B cell (primary cell): ENCODE data around the gene IKZF1. TPM values are rescaled to one million over a fixed set of nuclear protein-coding genes. Genes with fewer than 3 reads are reported as not detected.

Experiments used
- ATAC-seq: fragments of 200-7000 bp; cut with Tn5 transposase; one replicate; pipeline ENCODE4 v1.10.0; 2021; ENCODE audit warnings: low read depth, mild to moderate bottlenecking, moderate number of reproducible peaks, moderate library complexity
- CTCF ChIA-PET: fragments of 350-600 bp; sonication (Branson Sonifier 250); formaldehyde crosslinking; loops from one replicate; lab custom pipeline; 2021; ENCODE audit warnings: antibody characterized with exemption, inconsistent platforms; lab: Charles Lee
- POLR2A ChIA-PET: fragments of 350-600 bp; sonication (Branson Sonifier 250); formaldehyde crosslinking; loops from one replicate; lab custom pipeline; 2021; ENCODE audit warnings: antibody characterized with exemption; lab: Charles Lee
- DNase-seq: peaks from one replicate; pipeline ENCODE4 v3.0.0; 2013
- H2AFZ ChIP-seq: 2 replicates; pipeline ENCODE4 v1.6.1; 2012; ENCODE audit warnings: mild to moderate bottlenecking, low read depth, low read length; ENCODE audit not compliant: insufficient read depth, poor library complexity, severe bottlenecking
- H3K27ac ChIP-seq, 2 donors: 1 replicate in 1 of 2; 2 replicates in 1 of 2; pipeline ENCODE4 v1.5.1; 2012 to 2013; ENCODE audit warnings: low read length in 2 of 2, mild to moderate bottlenecking in 2 of 2, moderate library complexity in 1 of 2
- H3K27me3 ChIP-seq, 4 experiments: fragments of 200-600 bp in 1 of 4; sonication (generic) in 1 of 4; replicated peaks in 1 of 4; 1 replicate in 2 of 4; 2 replicates in 2 of 4; pipeline versions ENCODE4 v1.6.1 to v1.7.0; 2013 to 2016; ENCODE audit warnings: low read length in 3 of 4, mild to moderate bottlenecking in 2 of 4, mixed read lengths in 1 of 4, moderate library complexity in 1 of 4; ENCODE audit not compliant: insufficient read depth in 4 of 4, control insufficient read depth in 3 of 4; ENCODE audit errors: control extremely low read depth in 1 of 4
- H3K36me3 ChIP-seq, 2 experiments: replicated peaks in 1 of 2; 1 replicate in 1 of 2; 2 replicates in 1 of 2; pipeline versions ENCODE4 v1.6.1 to v1.7.1; 2013; ENCODE audit warnings: low read length in 1 of 2; ENCODE audit not compliant: insufficient read depth in 2 of 2, control insufficient read depth in 1 of 2; ENCODE audit errors: control extremely low read depth in 1 of 2, extremely low read depth in 1 of 2
- H3K4me1 ChIP-seq, 2 donors: fragments of 200-600 bp in 1 of 2; sonication (generic) in 1 of 2; 1 replicate in 1 of 2; 2 replicates in 1 of 2; pipeline versions ENCODE4 v1.5.1 to v1.6.1; 2013 to 2017; ENCODE audit warnings: low read length in 2 of 2; ENCODE audit not compliant: control insufficient read depth in 2 of 2, insufficient read depth in 2 of 2
- H3K4me2 ChIP-seq: replicated peaks from 2 replicates; pipeline ENCODE3; 2012; ENCODE audit warnings: mild to moderate bottlenecking, low read depth, low read length; ENCODE audit not compliant: poor library complexity, severe bottlenecking
- H3K4me3 ChIP-seq, 5 experiments: fragments of 200-600 bp in 1 of 5; sonication (generic) in 1 of 5; 1 replicate in 3 of 5; 2 replicates in 2 of 5; pipeline versions ENCODE4 v1.5.1 to v1.7.0; 2011 to 2016; ENCODE audit warnings: low read length in 4 of 5, mild to moderate bottlenecking in 4 of 5, low read depth in 2 of 5, control low read depth in 1 of 5, moderate library complexity in 1 of 5; ENCODE audit not compliant: insufficient read depth in 1 of 5; ENCODE audit errors: control extremely low read depth in 1 of 5, extremely low read depth in 1 of 5
- H3K79me2 ChIP-seq: fragments of 200-600 bp; sonication (generic); one replicate; pipeline ENCODE4 v1.6.0; 2016; ENCODE audit warnings: low read length; ENCODE audit not compliant: control insufficient read depth, insufficient read depth
- H3K9ac ChIP-seq: fragments of 200-600 bp; sonication (generic); 2 replicates; pipeline ENCODE4 v1.6.1; 2017; ENCODE audit warnings: mild to moderate bottlenecking, low read length, moderate library complexity
- H3K9me3 ChIP-seq, 3 donors: one replicate each; pipeline versions ENCODE4 v1.6.1 to v1.7.1; 2013; ENCODE audit warnings: low read length in 2 of 3; ENCODE audit not compliant: control insufficient read depth in 2 of 3, insufficient read depth in 1 of 3; ENCODE audit errors: control extremely low read depth in 1 of 3
- H4K20me1 ChIP-seq: 2 replicates; pipeline ENCODE4 v1.6.0; 2012; ENCODE audit warnings: mild to moderate bottlenecking, low read length; ENCODE audit not compliant: insufficient read depth, control insufficient read depth, poor library complexity, severe bottlenecking
- H3K27ac Mint-ChIP-seq: one replicate; pipeline ENCODE4 v1.8.0; 2021; ENCODE audit warnings: mixed read lengths
- H3K27me3 Mint-ChIP-seq: one replicate; pipeline ENCODE4 v1.8.0; 2021; ENCODE audit warnings: mixed read lengths
- H3K4me1 Mint-ChIP-seq: one replicate; pipeline ENCODE4 v1.8.0; 2021; ENCODE audit warnings: mixed read lengths
- H3K4me3 Mint-ChIP-seq: one replicate; pipeline ENCODE4 v1.8.0; 2021; ENCODE audit warnings: mixed read lengths
- H3K9me3 Mint-ChIP-seq: one replicate; pipeline ENCODE4 v1.8.0; 2022; ENCODE audit warnings: mixed read lengths; ENCODE audit not compliant: insufficient read depth
- EZH2 ChIP-seq: IDR thresholded peaks from 2 replicates; pipeline ENCODE4 v1.6.1; 2012; ENCODE audit warnings: borderline replicate concordance, low read depth, mild to moderate bottlenecking, moderate library complexity, low read length; ENCODE audit not compliant: insufficient read depth, poor library complexity, severe bottlenecking
- WGBS: methylation state at CpG from one replicate; pipeline ENCODE4 v1.1.5; 2013; ENCODE audit warnings: missing lambda C conversion rate; ENCODE audit not compliant: insufficient coverage; 5-methylcytosine and 5-hydroxymethylcytosine counted together
- intact Hi-C: fragments of 100-400 bp; cut with micrococcal nuclease; formaldehyde crosslinking; loops from one replicate; pipeline ENCODE4 v1.10.0; 2022
- polyA plus RNA-seq: library from polyadenylated mRNA; depleted of rRNA; stranded (reverse); fragments of >200 nt; gene quantifications from 2 replicates; pipeline ENCODE4 v1.2.3, GENCODE V29; 2012
- total RNA-seq, 2 donors: library from RNA; stranded (reverse); fragments of 120-200 nt in 1 of 2; gene quantifications; 1 replicate in 1 of 2; 2 replicates in 1 of 2; pipeline versions ENCODE4 v1.2.3 to v1.2.4, GENCODE V29; 2013 to 2022
- TF ChIP-seq, protein P1 (sequence below): fragments of 200-600 bp; IDR thresholded peaks from one replicate; pipeline ENCODE4 v1.8.0; 2022; ENCODE audit warnings: antibody characterized with exemption, mild to moderate bottlenecking

Gene IKZF1
- total and polyA plus RNA-seq, 2 donors (not counting 1 experiment from before 2014, with no cell fraction given), result 199 to 254 TPM

GRCh38 chr7:50278120-50278519 is 26.4 kb upstream of the IKZF1 start:
- TF ChIP-seq, protein P1, sequence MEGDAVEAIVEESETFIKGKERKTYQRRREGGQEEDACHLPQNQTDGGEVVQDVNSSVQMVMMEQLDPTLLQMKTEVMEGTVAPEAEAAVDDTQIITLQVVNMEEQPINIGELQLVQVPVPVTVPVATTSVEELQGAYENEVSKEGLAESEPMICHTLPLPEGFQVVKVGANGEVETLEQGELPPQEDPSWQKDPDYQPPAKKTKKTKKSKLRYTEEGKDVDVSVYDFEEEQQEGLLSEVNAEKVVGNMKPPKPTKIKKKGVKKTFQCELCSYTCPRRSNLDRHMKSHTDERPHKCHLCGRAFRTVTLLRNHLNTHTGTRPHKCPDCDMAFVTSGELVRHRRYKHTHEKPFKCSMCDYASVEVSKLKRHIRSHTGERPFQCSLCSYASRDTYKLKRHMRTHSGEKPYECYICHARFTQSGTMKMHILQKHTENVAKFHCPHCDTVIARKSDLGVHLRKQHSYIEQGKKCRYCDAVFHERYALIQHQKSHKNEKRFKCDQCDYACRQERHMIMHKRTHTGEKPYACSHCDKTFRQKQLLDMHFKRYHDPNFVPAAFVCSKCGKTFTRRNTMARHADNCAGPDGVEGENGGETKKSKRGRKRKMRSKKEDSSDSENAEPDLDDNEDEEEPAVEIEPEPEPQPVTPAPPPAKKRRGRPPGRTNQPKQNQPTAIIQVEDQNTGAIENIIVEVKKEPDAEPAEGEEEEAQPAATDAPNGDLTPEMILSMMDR, result no peak
- TF ChIP-seq EZH2, result no peak
- Mint-ChIP-seq H3K4me3 (no peak overlapping the region), H3K9me3 (peaks cover 3% of the 10 kb centered on the region), H3K27me3 (no peaks in the 10 kb centered on the region), H3K27ac (no peak overlapping the region), H3K4me1 (peaks cover 80% of the 10 kb centered on the region)
- Histone ChIP-seq H3K27me3 (no peaks in the 10 kb centered on the region), H3K9me3 (no peaks in the 10 kb centered on the region), H3K79me2 (no peaks in the 10 kb centered on the region), H3K27ac (no peak overlapping the region), H3K4me3 (no peak overlapping the region), H3K4me2 (no peak overlapping the region), H2AFZ (no peak overlapping the region), H4K20me1 (no peaks in the 10 kb centered on the region), H3K36me3 (no peaks in the 10 kb centered on the region), H3K9ac (no peak overlapping the region), H3K4me1 (peaks cover 63 to 73% of the 10 kb centered on the region in 2 donors)
- no peak for ATAC-seq
- intact Hi-C loops, result no loop called here
- ChIA-PET CTCF (interaction anchor here (1.1 kb wide), 2 partner anchors 10 to 94 kb away, joined by 4 read pairs; no protein-coding TSS in a partner anchor), POLR2A (no interaction called here)
- DNase-seq, result no peak

GRCh38 chr7:50281680-50282445 is 22.7 kb upstream of the IKZF1 start:
- Histone ChIP-seq H3K9ac (peak overlapping the region; percentile 50), H3K4me3 (peak overlapping the region in 4 of 5 experiments; percentile 39 to 57 (median 46)), H3K36me3 (no peaks in the 10 kb centered on the region), H3K79me2 (no peaks in the 10 kb centered on the region), H4K20me1 (no peaks in the 10 kb centered on the region), H3K4me1 (peaks cover 60 to 65% of the 10 kb centered on the region in 2 donors), H3K9me3 (no peaks in the 10 kb centered on the region), H3K4me2 (peak overlapping the region; percentile 75), H3K27ac (peak overlapping the region; percentile 95 to 96), H3K27me3 (no peaks in the 10 kb centered on the region), H2AFZ (peak overlapping the region; percentile 44)
- no peak for TF ChIP-seq EZH2
- TF ChIP-seq, protein P1, result no peak
- ChIA-PET POLR2A (interaction anchor here (0.6 to 1.5 kb wide), 6 partner anchors 9 to 31 kb away, joined by 3 to 10 read pairs (median 6); partner anchors contain the start of gene IKZF1), CTCF (interaction anchor here (0.7 to 3.9 kb wide), 12 partner anchors 15 to 134 kb away, joined by 3 to 15 read pairs (median 4); partner anchors contain the start of gene IKZF1)
- 0% methylated on average over 10 of the region's 12 CpGs for WGBS
- ATAC-seq, result peak; percentile 91
- Mint-ChIP-seq H3K27ac (peak overlapping the region; percentile 94), H3K4me1 (peaks cover 79% of the 10 kb centered on the region), H3K9me3 (peaks cover 3% of the 10 kb centered on the region), H3K4me3 (peak overlapping the region; percentile 86), H3K27me3 (no peaks in the 10 kb centered on the region)
- DNase-seq, result peak; percentile 80
- intact Hi-C loops, result loop anchor here (2.0 to 5.0 kb wide), 4 partner anchors 15 to 69 kb away; partner anchors contain the start of gene IKZF1
